ENCODE measurements around the gene EHMT1. TPM values are rescaled to one million over a fixed set of nuclear protein-coding genes. Genes with fewer than 3 reads are reported as not detected.

The EHMT1 gene
- total RNA-seq, 2 donors from 2014 or later: 137 to 139 TPM

DNA sequence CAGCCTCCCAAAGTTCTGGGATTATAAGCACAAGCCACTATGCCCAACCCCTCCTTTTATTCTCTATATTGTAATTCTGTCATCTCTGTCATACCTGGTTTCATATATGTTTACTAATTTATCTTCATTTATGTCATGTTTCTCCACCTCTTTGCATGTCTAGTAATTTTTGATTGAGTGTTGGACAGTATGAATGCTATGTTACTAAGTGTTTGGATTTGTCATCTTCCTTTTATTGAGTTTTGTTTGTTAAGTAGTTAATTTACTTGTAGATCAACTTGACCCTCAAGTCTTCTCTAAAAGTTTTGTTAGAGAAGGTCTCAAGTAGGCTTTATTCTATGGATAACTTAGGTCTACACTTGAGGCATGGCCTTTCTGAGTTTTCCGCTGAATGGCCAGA, 241.6 kb downstream of the EHMT1 start:
- TF ChIP-seq, protein P1, sequence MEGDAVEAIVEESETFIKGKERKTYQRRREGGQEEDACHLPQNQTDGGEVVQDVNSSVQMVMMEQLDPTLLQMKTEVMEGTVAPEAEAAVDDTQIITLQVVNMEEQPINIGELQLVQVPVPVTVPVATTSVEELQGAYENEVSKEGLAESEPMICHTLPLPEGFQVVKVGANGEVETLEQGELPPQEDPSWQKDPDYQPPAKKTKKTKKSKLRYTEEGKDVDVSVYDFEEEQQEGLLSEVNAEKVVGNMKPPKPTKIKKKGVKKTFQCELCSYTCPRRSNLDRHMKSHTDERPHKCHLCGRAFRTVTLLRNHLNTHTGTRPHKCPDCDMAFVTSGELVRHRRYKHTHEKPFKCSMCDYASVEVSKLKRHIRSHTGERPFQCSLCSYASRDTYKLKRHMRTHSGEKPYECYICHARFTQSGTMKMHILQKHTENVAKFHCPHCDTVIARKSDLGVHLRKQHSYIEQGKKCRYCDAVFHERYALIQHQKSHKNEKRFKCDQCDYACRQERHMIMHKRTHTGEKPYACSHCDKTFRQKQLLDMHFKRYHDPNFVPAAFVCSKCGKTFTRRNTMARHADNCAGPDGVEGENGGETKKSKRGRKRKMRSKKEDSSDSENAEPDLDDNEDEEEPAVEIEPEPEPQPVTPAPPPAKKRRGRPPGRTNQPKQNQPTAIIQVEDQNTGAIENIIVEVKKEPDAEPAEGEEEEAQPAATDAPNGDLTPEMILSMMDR (conservative IDR thresholded peaks at IDR 0.05): no peak
- no peak overlapping the region for H3K9ac ChIP-seq (ENCODE audit: extremely low read depth, low read length, poor library complexity, severe bottlenecking)
- H3K4me3 ChIP-seq (ENCODE audit: low read length): no peak overlapping the region
- 57 to 91% methylated on average over 1 of the region's 1 CpG for WGBS, 2 experiments (ENCODE audit: insufficient coverage in 1 of 2, insufficient read length in 1 of 2)
- H3K4me1 ChIP-seq (ENCODE audit: control insufficient read depth, insufficient read depth, low read length): no peaks in the 10 kb centered on the region
- no peak for DNase-seq
- H3K27me3 ChIP-seq (ENCODE audit: control insufficient read depth, insufficient read depth, low read length, poor library complexity, severe bottlenecking): no peaks in the 10 kb centered on the region
- H3K36me3 Mint-ChIP-seq (ENCODE audit: low read depth): no peaks in the 10 kb centered on the region
- no peaks in the 10 kb centered on the region for H3K36me3 ChIP-seq (ENCODE audit: control insufficient read depth, insufficient read depth, low read length)
- no peak overlapping the region for H3K4me3 Mint-ChIP-seq
- H3K9me3 Mint-ChIP-seq: peaks cover 23% of the 10 kb centered on the region
- H3K27me3 Mint-ChIP-seq (ENCODE audit: insufficient read depth): peaks cover 37% of the 10 kb centered on the region
- no peak overlapping the region for H3K27ac Mint-ChIP-seq
- peaks cover 40% of the 10 kb centered on the region for H3K9me3 ChIP-seq (ENCODE audit: control insufficient read depth, low read length)
- H3K4me1 Mint-ChIP-seq: peaks cover 4% of the 10 kb centered on the region
- H3K27ac ChIP-seq (ENCODE audit: low read depth, low read length): no peak overlapping the region

DNA sequence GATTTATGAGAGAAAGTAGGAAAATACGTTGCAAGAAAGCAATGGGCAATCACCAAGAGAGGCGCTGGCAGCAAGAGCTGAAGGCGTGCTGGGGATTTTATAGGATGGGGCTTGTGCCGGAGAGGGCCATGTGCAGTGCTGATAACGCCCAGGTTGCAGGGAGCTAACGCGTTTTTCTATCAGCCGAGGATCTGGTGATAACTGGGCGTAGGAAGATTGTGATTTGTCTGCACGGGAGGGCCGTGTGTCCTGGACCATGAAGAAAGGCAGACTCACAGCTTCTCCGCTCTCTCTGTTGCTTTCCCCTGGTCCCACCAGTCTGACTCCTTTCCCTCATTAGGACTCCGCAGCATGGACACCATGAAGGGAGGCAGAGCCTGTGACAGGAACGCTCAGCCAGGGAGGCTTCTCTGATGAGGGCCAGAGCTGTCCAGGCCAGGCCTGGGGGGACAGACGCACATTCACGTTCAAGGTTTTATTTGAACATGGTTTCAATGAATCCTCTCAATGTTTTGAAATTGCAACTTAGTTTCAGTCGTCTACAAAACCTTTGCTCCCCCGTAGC, 246.9 kb downstream of the EHMT1 start:
- peaks cover 20% of the 10 kb centered on the region for H3K27me3 Mint-ChIP-seq (ENCODE audit: insufficient read depth)
- H3K4me1 Mint-ChIP-seq: peaks cover 15% of the 10 kb centered on the region
- no peak overlapping the region for H3K4me3 Mint-ChIP-seq
- H3K4me3 ChIP-seq (ENCODE audit: low read length): no peak overlapping the region
- no peak overlapping the region for H3K27ac Mint-ChIP-seq
- H3K36me3 ChIP-seq (ENCODE audit: control insufficient read depth, insufficient read depth, low read length): no peaks in the 10 kb centered on the region
- no peaks in the 10 kb centered on the region for H3K27me3 ChIP-seq (ENCODE audit: control insufficient read depth, insufficient read depth, low read length, poor library complexity, severe bottlenecking)
- WGBS, 2 experiments (ENCODE audit: insufficient coverage in 1 of 2, insufficient read length in 1 of 2): 84 to 94% methylated on average over 14 to 18 of the region's 18 CpGs
- TF ChIP-seq, protein P1 (conservative IDR thresholded peaks at IDR 0.05): no peak
- no peak overlapping the region for H3K9ac ChIP-seq (ENCODE audit: extremely low read depth, low read length, poor library complexity, severe bottlenecking)
- peaks cover 24% of the 10 kb centered on the region for H3K9me3 ChIP-seq (ENCODE audit: control insufficient read depth, low read length)
- no peak overlapping the region for H3K27ac ChIP-seq (ENCODE audit: low read depth, low read length)
- H3K36me3 Mint-ChIP-seq (ENCODE audit: low read depth): no peaks in the 10 kb centered on the region
- DNase-seq: no peak
- H3K4me1 ChIP-seq (ENCODE audit: control insufficient read depth, insufficient read depth, low read length): no peaks in the 10 kb centered on the region
- peaks cover 7% of the 10 kb centered on the region for H3K9me3 Mint-ChIP-seq

DNA sequence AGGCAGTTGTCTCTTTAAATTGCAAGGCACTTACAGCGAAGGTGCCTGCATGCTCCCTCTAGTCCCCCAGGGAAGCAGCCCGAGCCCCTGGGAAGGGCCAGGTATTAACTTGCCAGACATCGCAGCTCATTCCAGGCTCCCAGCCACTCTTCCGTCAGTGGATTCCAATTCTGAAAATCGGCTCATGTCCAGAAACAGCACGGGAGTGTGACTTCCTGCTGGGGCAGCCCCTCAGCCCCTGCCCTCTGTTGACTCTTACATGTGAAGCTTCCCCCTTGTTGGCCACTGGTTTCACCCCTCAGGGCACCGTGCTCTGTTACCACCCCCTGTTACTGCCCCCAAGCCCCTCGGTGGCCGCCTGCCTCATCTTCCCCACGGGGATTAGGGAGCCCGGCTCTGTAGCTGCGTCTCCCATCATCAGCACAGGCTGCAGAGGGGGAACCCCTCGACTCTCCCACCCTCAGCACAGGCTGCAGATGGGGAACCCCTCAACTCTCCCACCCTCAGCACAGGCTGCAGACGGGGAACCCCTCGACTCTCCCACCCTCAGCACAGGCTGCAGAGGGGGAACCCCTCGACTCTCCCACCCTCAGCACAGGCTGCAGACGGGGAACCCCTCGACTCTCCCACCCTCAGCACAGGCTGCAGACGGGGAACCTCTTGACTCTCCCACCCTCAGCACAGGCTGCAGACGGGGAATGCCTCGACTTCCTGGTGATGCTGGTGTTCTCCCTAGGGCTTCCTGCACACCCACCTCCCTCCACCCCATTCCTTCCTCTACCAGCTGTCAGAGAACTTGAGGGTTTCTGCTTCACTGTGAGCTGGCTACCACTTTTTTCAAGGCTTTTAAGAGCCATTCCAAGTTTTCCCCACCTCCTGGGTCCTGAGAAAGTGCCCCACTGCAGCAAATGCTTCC, 247.7 kb downstream of the EHMT1 start:
- Mint-ChIP-seq H3K4me1 (peaks cover 15% of the 10 kb centered on the region), H3K36me3 (ENCODE audit: low read depth) (no peaks in the 10 kb centered on the region), H3K9me3 (peaks cover 3% of the 10 kb centered on the region), H3K27me3 (ENCODE audit: insufficient read depth) (peaks cover 20% of the 10 kb centered on the region), H3K27ac (no peak overlapping the region), H3K4me3 (no peak overlapping the region)
- no peak overlapping the region for H3K9ac ChIP-seq (ENCODE audit: extremely low read depth, low read length, poor library complexity, severe bottlenecking)
- peaks cover 22% of the 10 kb centered on the region for H3K9me3 ChIP-seq (ENCODE audit: control insufficient read depth, low read length)
- WGBS, 2 experiments (ENCODE audit: insufficient coverage in 1 of 2, insufficient read length in 1 of 2): 79 to 82% methylated on average over 6 to 21 of the region's 21 CpGs
- no peaks in the 10 kb centered on the region for H3K36me3 ChIP-seq (ENCODE audit: control insufficient read depth, insufficient read depth, low read length)
- H3K4me3 ChIP-seq (ENCODE audit: low read length): no peak overlapping the region
- H3K27me3 ChIP-seq (ENCODE audit: control insufficient read depth, insufficient read depth, low read length, poor library complexity, severe bottlenecking): no peaks in the 10 kb centered on the region
- TF ChIP-seq, protein P1 (conservative IDR thresholded peaks at IDR 0.05): no peak
- DNase-seq: no peak
- H3K27ac ChIP-seq (ENCODE audit: low read depth, low read length): no peak overlapping the region
- H3K4me1 ChIP-seq (ENCODE audit: control insufficient read depth, insufficient read depth, low read length): no peaks in the 10 kb centered on the region
